NOMO-1 treated with dmso at 0.1 percent for 144 hours (cell line): ENCODE measurements around the gene ASMT.
"Not testable (repeated sequence)": the region's sequence is repeated elsewhere in the genome, so short reads cannot be mapped to it uniquely, and the experiment has no call there.

Source experiments
- DNase-seq: peaks from one replicate; lab custom pipeline; 2025; ENCODE audit not compliant: unreplicated experiment; lab: John Stamatoyannopoulos, UW

ASMT gene

GRCh38 chrX:1597345-1598020, 17.4 kb upstream of the ASMT start:
- DNase-seq, result no peak

- no peak for DNase-seq
Measured at GRCh38 chrX:1598021-1598875, 16.6 kb upstream of the ASMT start.

- no peak for DNase-seq
Measured at GRCh38 chrX:1598876-1599790, 15.7 kb upstream of the ASMT start.

GRCh38 chrX:1599791-1600405, 15.0 kb upstream of the ASMT start:
- DNase-seq, result no peak

GRCh38 chrX:1600406-1601050, 14.3 kb upstream of the ASMT start:
- DNase-seq, result no peak

- no peak for DNase-seq
Measured at GRCh38 chrX:1601051-1601767, 13.7 kb upstream of the ASMT start.

GRCh38 chrX:1601768-1602085, 13.1 kb upstream of the ASMT start:
- no peak for DNase-seq

- DNase-seq, result no peak
Measured at GRCh38 chrX:1602299-1602698, 12.6 kb upstream of the ASMT start.

GRCh38 chrX:1606496-1606895, 8.4 kb upstream of the ASMT start:
- DNase-seq, result no peak

GRCh38 chrX:1609311-1609710, 5.5 kb upstream of the ASMT start:
- DNase-seq, result no peak

- no peak for DNase-seq
Measured at GRCh38 chrX:1609762-1610161, 5.1 kb upstream of the ASMT start.

- no peak for DNase-seq
Measured at GRCh38 chrX:1610166-1610565, 4.7 kb upstream of the ASMT start.

GRCh38 chrX:1610736-1611135, 4.1 kb upstream of the ASMT start:
- no peak for DNase-seq

- no peak for DNase-seq
Measured at GRCh38 chrX:1612641-1613286, 2.1 kb upstream of the ASMT start.

- DNase-seq, result no peak
Measured at GRCh38 chrX:1618689-1619088, 3.8 kb downstream of the ASMT start.

GRCh38 chrX:1623691-1624090, 8.8 kb downstream of the ASMT start:
- DNase-seq, result no peak

- not testable (repeated sequence) for DNase-seq
Measured at GRCh38 chrX:1624158-1624860, 9.4 kb downstream of the ASMT start.

- DNase-seq, result not testable (repeated sequence)
Measured at GRCh38 chrX:1624861-1625215, 10.0 kb downstream of the ASMT start.

- DNase-seq, result no peak
Measured at GRCh38 chrX:1629244-1629643, 14.4 kb downstream of the ASMT start.
